ENCODE results near the gene SYVN1. TPM values are rescaled to one million over a fixed set of nuclear protein-coding genes. Genes with fewer than 3 reads are reported as not detected.
"Not testable (repeated sequence)": the region's sequence is repeated elsewhere in the genome, so short reads cannot be mapped to it uniquely, and the experiment has no call there.

SYVN1 gene
- total and polyA plus RNA-seq, 12 donors: 9.7 to 124 (median 59.9) TPM

GRCh38 chr11:65151331-65151899 lies 17.1 kb upstream of the SYVN1 start:
- Histone ChIP-seq H3K27ac (peak overlapping the region in 4 of 5 donors; percentile 4 to 82 (median 64)), H3K36me3 (replicated peaks in 1 of 2) (no peaks in the 10 kb centered on the region), H3K4me1 (replicated peaks in 1 of 2) (peaks cover 0 to 17% of the 10 kb centered on the region in 2 donors), H3K27me3 (no peaks in the 10 kb centered on the region), H3K4me3 (no peak overlapping the region), H3K9me3 (replicated peaks in 1 of 3) (no peaks in the 10 kb centered on the region)
- TF ChIP-seq, protein P1, sequence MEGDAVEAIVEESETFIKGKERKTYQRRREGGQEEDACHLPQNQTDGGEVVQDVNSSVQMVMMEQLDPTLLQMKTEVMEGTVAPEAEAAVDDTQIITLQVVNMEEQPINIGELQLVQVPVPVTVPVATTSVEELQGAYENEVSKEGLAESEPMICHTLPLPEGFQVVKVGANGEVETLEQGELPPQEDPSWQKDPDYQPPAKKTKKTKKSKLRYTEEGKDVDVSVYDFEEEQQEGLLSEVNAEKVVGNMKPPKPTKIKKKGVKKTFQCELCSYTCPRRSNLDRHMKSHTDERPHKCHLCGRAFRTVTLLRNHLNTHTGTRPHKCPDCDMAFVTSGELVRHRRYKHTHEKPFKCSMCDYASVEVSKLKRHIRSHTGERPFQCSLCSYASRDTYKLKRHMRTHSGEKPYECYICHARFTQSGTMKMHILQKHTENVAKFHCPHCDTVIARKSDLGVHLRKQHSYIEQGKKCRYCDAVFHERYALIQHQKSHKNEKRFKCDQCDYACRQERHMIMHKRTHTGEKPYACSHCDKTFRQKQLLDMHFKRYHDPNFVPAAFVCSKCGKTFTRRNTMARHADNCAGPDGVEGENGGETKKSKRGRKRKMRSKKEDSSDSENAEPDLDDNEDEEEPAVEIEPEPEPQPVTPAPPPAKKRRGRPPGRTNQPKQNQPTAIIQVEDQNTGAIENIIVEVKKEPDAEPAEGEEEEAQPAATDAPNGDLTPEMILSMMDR (IDR thresholded peaks at IDR 0.05): no peak
- no peak for TF ChIP-seq POLR2A (IDR thresholded peaks at IDR 0.05)
- no peak for DNase-seq
- 64 to 76% (median 74%) methylated on average over 3 of the region's 3 CpGs for WGBS, 4 donors
- intact Hi-C loops (cut with DNase I): no loop called here

DNA sequence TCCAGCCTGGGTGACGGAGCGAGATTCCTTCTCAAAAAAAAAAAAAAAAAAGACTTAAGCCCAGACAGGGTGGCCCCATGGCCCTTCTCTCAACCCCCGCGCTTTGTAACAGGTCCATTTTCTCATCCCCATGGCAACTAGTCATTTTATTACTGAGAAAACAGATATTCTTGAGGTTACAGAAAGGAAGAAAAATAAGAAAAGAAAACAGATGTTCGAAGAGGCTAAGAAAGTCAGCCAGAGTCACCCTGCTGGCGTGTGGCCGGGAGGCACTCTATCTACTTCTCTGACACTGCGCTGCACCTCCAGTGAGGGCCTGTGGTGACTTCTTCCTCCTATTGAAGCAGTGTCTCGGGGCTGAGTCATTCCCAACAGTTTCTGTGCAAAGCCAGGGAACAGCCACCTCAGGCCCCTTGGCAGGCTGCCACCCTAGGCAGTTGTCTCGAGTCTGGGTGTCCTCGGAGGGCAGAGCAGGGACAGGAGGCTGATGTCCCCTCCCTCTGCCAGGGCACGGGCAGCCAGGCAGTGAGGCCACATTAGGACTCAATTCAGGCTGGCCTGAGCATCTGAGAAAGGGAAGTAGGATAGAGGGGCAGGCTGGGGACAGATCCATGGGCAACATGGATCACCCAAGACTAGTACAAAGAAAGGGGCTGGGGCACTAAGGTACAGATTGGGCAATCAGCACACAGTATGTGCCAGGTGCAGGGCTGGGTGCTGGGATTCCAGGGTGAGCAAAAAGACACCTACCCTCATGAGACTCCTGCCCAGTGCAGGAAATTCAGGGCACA lies 16.4 kb upstream of the SYVN1 start:
- Histone ChIP-seq H3K27ac (peak overlapping the region in 4 of 5 donors; percentile 4 to 82 (median 70)), H3K36me3 (replicated peaks in 1 of 2) (no peaks in the 10 kb centered on the region), H3K9me3 (replicated peaks in 1 of 3) (no peaks in the 10 kb centered on the region), H3K4me1 (replicated peaks in 1 of 2) (peaks cover 0 to 17% of the 10 kb centered on the region in 2 donors), H3K27me3 (no peaks in the 10 kb centered on the region), H3K4me3 (no peak overlapping the region)
- DNase-seq: peak; percentile 93 to 99 (median 99)
- intact Hi-C loops (cut with DNase I): no loop called here
- WGBS, 4 donors: 10 to 28% (median 13%) methylated on average over 8 to 12 of the region's 12 CpGs
- peak in 1 of 2 donors; percentile 52 for TF ChIP-seq POLR2A (IDR thresholded peaks at IDR 0.05)
- TF ChIP-seq, protein P1 (IDR thresholded peaks at IDR 0.05): peak in 5 of 6 experiments; percentile 8 to 42 (median 14)

- H3K4me3 ChIP-seq; H3K36me3 ChIP-seq (replicated peaks in 1 of 2); DNase-seq; H3K9me3 ChIP-seq (replicated peaks in 1 of 3); H3K27me3 ChIP-seq; intact Hi-C loops (cut with DNase I): not testable (repeated sequence)
- H3K4me1 ChIP-seq (replicated peaks in 1 of 2): peaks cover 0 to 17% of the 10 kb centered on the region in 2 donors
- H3K27ac ChIP-seq: peak overlapping the region in 4 of 5 donors; percentile 4 to 82 (median 70)
- WGBS, 4 donors: 65 to 78% (median 71%) methylated on average over 10 of the region's 10 CpGs
These were observed 15.8 kb upstream of the SYVN1 start for GRCh38 chr11:65150131-65150508.

DNA sequence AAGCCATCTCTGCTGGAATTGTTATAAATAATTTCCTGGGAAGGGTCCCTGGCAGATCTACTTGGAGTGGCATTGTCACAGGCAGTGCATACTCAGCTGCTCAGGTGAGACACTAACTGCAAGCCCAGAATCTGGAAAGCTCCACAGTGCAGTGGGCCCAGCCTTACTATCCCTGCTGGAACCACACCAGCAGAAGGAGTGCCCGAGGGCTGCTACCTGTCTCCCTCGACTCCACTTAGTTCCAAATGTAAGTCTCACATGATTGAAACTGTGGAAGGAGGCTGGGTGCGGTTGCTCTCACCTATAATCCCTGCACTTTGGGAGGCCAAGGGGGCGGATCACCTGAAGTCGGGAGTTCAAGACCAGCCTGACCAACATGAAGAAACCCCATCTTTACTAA lies 14.3 kb upstream of the SYVN1 start:
- Histone ChIP-seq H3K36me3 (replicated peaks in 1 of 2) (no peaks in the 10 kb centered on the region), H3K9me3 (replicated peaks in 1 of 3) (no peaks in the 10 kb centered on the region), H3K4me3 (no peak overlapping the region), H3K4me1 (replicated peaks in 1 of 2) (peaks cover 0 to 17% of the 10 kb centered on the region in 2 donors), H3K27ac (no peak overlapping the region), H3K27me3 (no peaks in the 10 kb centered on the region)
- intact Hi-C loops (cut with DNase I): loop anchor here in 1 of 2 donors (10.0 kb wide), 1 partner anchor 624 kb away; no protein-coding TSS in a partner anchor
- WGBS, 4 donors: 84 to 92% (median 86%) methylated on average over 3 to 5 of the region's 5 CpGs
- TF ChIP-seq, protein P1 (IDR thresholded peaks at IDR 0.05): no peak
- TF ChIP-seq POLR2A (IDR thresholded peaks at IDR 0.05): no peak
- DNase-seq: no peak
